Measurements from ENCODE around the gene TMEM272.

- TF ChIP-seq ESRRA (CRISPR knock-in tag; IDR thresholded peaks at IDR 0.05; ENCODE audit: low read depth) (no peak), JUNB (CRISPR knock-in tag; IDR thresholded peaks at IDR 0.05; ENCODE audit: borderline replicate concordance) (no peak), RCOR2 (CRISPR knock-in tag; IDR thresholded peaks at IDR 0.05) (no peak), ZMYM4 (CRISPR knock-in tag; IDR thresholded peaks at IDR 0.05) (no peak), NFRKB (IDR thresholded peaks at IDR 0.05) (no peak), ZMAT5 (CRISPR knock-in tag; IDR thresholded peaks at IDR 0.05; ENCODE audit: borderline replicate concordance, low read depth) (no peak), ZNF883 (CRISPR knock-in tag; IDR thresholded peaks at IDR 0.05; ENCODE audit: not compliant biosample characterization) (no peak), EZH2 (conservative IDR thresholded peaks at IDR 0.05; ENCODE audit: low read depth, low read length) (no peak), ADNP (CRISPR knock-in tag; IDR thresholded peaks at IDR 0.05) (no peak), SIN3A (IDR thresholded peaks at IDR 0.05; ENCODE audit: borderline replicate concordance, low read depth, low read length) (no peak)
- TF ChIP-seq, protein P1, sequence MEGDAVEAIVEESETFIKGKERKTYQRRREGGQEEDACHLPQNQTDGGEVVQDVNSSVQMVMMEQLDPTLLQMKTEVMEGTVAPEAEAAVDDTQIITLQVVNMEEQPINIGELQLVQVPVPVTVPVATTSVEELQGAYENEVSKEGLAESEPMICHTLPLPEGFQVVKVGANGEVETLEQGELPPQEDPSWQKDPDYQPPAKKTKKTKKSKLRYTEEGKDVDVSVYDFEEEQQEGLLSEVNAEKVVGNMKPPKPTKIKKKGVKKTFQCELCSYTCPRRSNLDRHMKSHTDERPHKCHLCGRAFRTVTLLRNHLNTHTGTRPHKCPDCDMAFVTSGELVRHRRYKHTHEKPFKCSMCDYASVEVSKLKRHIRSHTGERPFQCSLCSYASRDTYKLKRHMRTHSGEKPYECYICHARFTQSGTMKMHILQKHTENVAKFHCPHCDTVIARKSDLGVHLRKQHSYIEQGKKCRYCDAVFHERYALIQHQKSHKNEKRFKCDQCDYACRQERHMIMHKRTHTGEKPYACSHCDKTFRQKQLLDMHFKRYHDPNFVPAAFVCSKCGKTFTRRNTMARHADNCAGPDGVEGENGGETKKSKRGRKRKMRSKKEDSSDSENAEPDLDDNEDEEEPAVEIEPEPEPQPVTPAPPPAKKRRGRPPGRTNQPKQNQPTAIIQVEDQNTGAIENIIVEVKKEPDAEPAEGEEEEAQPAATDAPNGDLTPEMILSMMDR (CRISPR knock-in tag; IDR thresholded peaks at IDR 0.05), result no peak
Observed at GRCh38 chr13:51874651-51875050, 29.7 kb upstream of the TMEM272 start.

Measured in HepG2 (cell line).